Non-pigmented ciliary epithelial cell (primary cell): ENCODE results near the gene PIGN.
A peak's percentile ranks its signal among the peaks of the same experiment; 100 is the strongest.
"Not testable (repeated sequence)": the region's sequence is repeated elsewhere in the genome, so short reads cannot be mapped to it uniquely, and the experiment has no call there.

Source experiments
- DNase-seq: peaks from one replicate; pipeline ENCODE4 v3.0.0-alpha.2; 2010; ENCODE audit warnings: low read depth

The PIGN gene

GRCh38 chr18:62182220-62182619, 4.6 kb downstream of the PIGN start:
- no peak for DNase-seq

- DNase-seq = no peak
Observed at GRCh38 chr18:62179213-62179612, 7.6 kb downstream of the PIGN start.

GRCh38 chr18:62177271-62177670, 9.6 kb downstream of the PIGN start:
- no peak for DNase-seq

GRCh38 chr18:62175521-62175920, 11.3 kb downstream of the PIGN start:
- DNase-seq = no peak

- DNase-seq = no peak
Observed at GRCh38 chr18:62172298-62172697, 14.6 kb downstream of the PIGN start.

- DNase-seq = no peak
Observed at GRCh38 chr18:62170857-62171256, 16.0 kb downstream of the PIGN start.

- DNase-seq = not testable (repeated sequence)
Observed at GRCh38 chr18:62166524-62166923, 20.3 kb downstream of the PIGN start.

GRCh38 chr18:62165583-62165982, 21.3 kb downstream of the PIGN start:
- no peak for DNase-seq

GRCh38 chr18:62164855-62165487, 21.9 kb downstream of the PIGN start:
- no peak for DNase-seq

GRCh38 chr18:62164310-62164709, 22.5 kb downstream of the PIGN start:
- DNase-seq = no peak

GRCh38 chr18:62157843-62158242, 29.0 kb downstream of the PIGN start:
- DNase-seq = no peak

- DNase-seq = no peak
Observed at GRCh38 chr18:62152844-62153243, 34.0 kb downstream of the PIGN start.

GRCh38 chr18:62151068-62151771, 35.6 kb downstream of the PIGN start:
- DNase-seq = no peak

- no peak for DNase-seq
Observed at GRCh38 chr18:62144338-62144737, 42.5 kb downstream of the PIGN start.

GRCh38 chr18:62140259-62140658, 46.6 kb downstream of the PIGN start:
- DNase-seq = no peak

GRCh38 chr18:62138461-62139235, 48.2 kb downstream of the PIGN start:
- no peak for DNase-seq

GRCh38 chr18:62131301-62131909, 55.5 kb downstream of the PIGN start:
- DNase-seq = peak; percentile 34

- peak; percentile 38 for DNase-seq
Observed at GRCh38 chr18:62128157-62128556, 58.7 kb downstream of the PIGN start.

- DNase-seq = no peak
Observed at GRCh38 chr18:62126737-62127136, 60.1 kb downstream of the PIGN start.

- DNase-seq = no peak
Observed at GRCh38 chr18:62125702-62126101, 61.2 kb downstream of the PIGN start.

GRCh38 chr18:62122330-62122729, 64.5 kb downstream of the PIGN start:
- DNase-seq = no peak

GRCh38 chr18:62119884-62120283, 67.0 kb downstream of the PIGN start:
- DNase-seq = no peak

- no peak for DNase-seq
Observed at GRCh38 chr18:62118328-62118727, 68.5 kb downstream of the PIGN start.
